Loucy (cell line): ENCODE results near the gene SUPT20H.

Experiments used
- CTCF ChIP-seq: fragments of 200-600 bp; sonication (generic); conservative IDR thresholded peaks from 2 replicates; pipeline ENCODE4 v1.5.1; 2014; ENCODE audit warnings: mild to moderate bottlenecking, antibody characterized with exemption, low read length
- EZH2phosphoT487 ChIP-seq: fragments of 200-600 bp; IDR thresholded peaks from 2 replicates; pipeline ENCODE4 v1.6.1; 2018; ENCODE audit warnings: antibody characterized with exemption, mild to moderate bottlenecking, moderate library complexity, borderline replicate concordance

- TF ChIP-seq CTCF (no peak), EZH2phosphoT487 (no peak)
Observed at GRCh38 chr13:37085606-37086005, 26.1 kb upstream of the SUPT20H start.
